Measurements from ENCODE around the gene TXNL4A.

DNA sequence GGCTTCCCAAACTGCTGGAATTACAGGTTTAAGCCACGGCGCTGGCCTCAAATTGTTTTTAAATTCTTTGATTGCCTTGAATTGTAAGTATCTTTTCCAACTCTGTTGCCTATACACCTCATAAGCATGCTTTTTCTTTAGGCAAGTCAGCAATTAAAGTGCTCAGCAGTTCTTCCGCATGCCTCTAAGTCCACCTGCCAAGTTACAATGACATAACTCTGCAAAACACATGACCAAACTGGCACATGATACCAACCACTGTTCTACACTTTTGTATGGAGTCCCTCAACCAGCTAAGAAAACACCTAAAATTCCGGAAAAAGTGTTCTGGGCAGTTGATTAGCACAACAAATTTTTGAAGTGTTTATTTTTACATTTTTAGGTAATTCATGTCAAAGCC, 5.1 kb downstream of the TXNL4A start:
- no peak for TF ChIP-seq CTCF (IDR thresholded peaks at IDR 0.05)
- no peak for TF ChIP-seq SIN3A (IDR thresholded peaks at IDR 0.05; ENCODE audit: borderline replicate concordance, insufficient read depth, low read depth, low read length)
